NCI-H524 treated with DMSO at 0.1 percent for 48 hours (cell line): ENCODE results near the gene GAGE12G.
"Not testable (repeated sequence)": the region's sequence is repeated elsewhere in the genome, so short reads cannot be mapped to it uniquely, and the experiment has no call there.

Experiments
- DNase-seq: peaks from one replicate; lab custom pipeline; 2025; lab: John Stamatoyannopoulos, UW

GAGE12G gene

GRCh38 chrX:49570100-49570499, at the start of gene GAGE12G:
Gene GAGE12G (plus strand): TSS chrX:49570400. CDS start chrX:49571555, 1,155 bp downstream.
- not testable (repeated sequence) for DNase-seq

DNA sequence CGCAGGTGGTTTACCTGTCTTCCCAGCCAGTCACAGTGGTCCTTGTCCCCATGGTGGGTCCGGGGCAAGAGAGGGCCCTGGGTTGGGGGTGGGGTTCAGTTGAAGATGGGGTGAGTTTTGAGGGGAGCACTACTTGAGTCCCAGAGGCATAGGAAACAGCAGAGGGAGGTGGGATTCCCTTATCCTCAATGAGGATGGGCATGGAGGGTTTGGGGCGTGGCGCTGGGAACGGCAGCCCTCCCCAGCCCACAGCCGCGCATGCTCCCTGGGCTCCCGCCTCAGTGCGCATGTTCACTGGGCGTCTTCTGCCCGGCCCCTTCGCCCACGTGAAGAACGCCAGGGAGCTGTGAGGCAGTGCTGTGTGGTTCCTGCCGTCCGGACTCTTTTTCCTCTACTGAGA, 38.3 kb upstream of the GAGE12G start, which contains the start of gene GAGE12C:
Gene GAGE12C, plus strand, starts transcription at position 301 of the 400 bp plus-strand sequence. CDS start 1,155 bp downstream, outside the sequence.
- DNase-seq = not testable (repeated sequence)

- not testable (repeated sequence) for DNase-seq
Observed at GRCh38 chrX:49541433-49541832, 28.8 kb upstream of the GAGE12G start, which contains the start of gene GAGE12D. Gene GAGE12D (plus strand): TSS chrX:49541733. CDS start chrX:49542888, 1,155 bp downstream.

DNA sequence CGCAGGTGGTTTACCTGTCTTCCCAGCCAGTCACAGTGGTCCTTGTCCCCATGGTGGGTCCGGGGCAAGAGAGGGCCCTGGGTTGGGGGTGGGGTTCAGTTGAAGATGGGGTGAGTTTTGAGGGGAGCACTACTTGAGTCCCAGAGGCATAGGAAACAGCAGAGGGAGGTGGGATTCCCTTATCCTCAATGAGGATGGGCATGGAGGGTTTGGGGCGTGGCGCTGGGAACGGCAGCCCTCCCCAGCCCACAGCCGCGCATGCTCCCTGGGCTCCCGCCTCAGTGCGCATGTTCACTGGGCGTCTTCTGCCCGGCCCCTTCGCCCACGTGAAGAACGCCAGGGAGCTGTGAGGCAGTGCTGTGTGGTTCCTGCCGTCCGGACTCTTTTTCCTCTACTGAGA, 19.2 kb upstream of the GAGE12G start, which contains the start of gene GAGE12E:
Gene GAGE12E, plus strand, starts transcription at position 301 of the 400 bp plus-strand sequence. CDS start 1,155 bp downstream, outside the sequence.
- DNase-seq = not testable (repeated sequence)

- DNase-seq = not testable (repeated sequence)
Observed at GRCh38 chrX:49560542-49560941, 9.7 kb upstream of the GAGE12G start, which contains the start of gene GAGE12F. Gene GAGE12F (plus strand): TSS chrX:49560842. CDS start chrX:49561997, 1,155 bp downstream.

DNA sequence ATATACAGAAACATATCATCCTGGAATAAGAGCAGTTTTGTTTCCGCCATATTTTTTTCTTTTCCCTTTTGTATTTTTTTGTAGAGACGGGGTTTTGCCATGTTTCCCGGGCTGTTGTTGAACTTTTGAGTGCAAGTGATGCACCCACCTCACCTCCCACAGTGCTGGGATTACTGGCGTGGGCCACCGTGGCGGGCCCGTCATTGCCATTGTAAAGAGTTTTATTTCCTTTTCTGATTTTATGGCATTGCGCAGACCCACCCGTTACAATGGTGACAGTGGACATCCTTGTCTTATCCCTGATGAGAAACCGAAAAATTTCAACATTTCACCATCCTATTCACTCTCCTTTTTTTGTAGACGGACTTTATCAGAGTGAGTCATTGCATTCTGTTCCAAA, 1.5 kb upstream of the GAGE12G start:
- DNase-seq = not testable (repeated sequence)

GRCh38 chrX:49569152-49569551, 1.0 kb upstream of the GAGE12G start:
- DNase-seq = not testable (repeated sequence)

- DNase-seq = not testable (repeated sequence)
Observed at GRCh38 chrX:49579649-49580048, 9.4 kb downstream of the GAGE12G start, which contains the start of gene GAGE12H. Gene GAGE12H (plus strand): TSS chrX:49579949. CDS start chrX:49581104, 1,155 bp downstream.

DNA sequence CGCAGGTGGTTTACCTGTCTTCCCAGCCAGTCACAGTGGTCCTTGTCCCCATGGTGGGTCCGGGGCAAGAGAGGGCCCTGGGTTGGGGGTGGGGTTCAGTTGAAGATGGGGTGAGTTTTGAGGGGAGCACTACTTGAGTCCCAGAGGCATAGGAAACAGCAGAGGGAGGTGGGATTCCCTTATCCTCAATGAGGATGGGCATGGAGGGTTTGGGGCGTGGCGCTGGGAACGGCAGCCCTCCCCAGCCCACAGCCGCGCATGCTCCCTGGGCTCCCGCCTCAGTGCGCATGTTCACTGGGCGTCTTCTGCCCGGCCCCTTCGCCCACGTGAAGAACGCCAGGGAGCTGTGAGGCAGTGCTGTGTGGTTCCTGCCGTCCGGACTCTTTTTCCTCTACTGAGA, 19.0 kb downstream of the GAGE12G start, which contains the start of gene GAGE2A:
Gene GAGE2A, plus strand, starts transcription at position 301 of the 400 bp plus-strand sequence. CDS start 1,155 bp downstream, outside the sequence.
- not testable (repeated sequence) for DNase-seq

GRCh38 chrX:49589769-49590478, 19.7 kb downstream of the GAGE12G start:
- DNase-seq = not testable (repeated sequence)

- DNase-seq = not testable (repeated sequence)
Observed at GRCh38 chrX:49590488-49590887, 20.3 kb downstream of the GAGE12G start.

GRCh38 chrX:49598720-49599119, 28.5 kb downstream of the GAGE12G start, which contains the start of gene GAGE1:
Gene GAGE1 (plus strand): TSS chrX:49599020. CDS start chrX:49600175, 1,155 bp downstream.
- DNase-seq = not testable (repeated sequence)

DNA sequence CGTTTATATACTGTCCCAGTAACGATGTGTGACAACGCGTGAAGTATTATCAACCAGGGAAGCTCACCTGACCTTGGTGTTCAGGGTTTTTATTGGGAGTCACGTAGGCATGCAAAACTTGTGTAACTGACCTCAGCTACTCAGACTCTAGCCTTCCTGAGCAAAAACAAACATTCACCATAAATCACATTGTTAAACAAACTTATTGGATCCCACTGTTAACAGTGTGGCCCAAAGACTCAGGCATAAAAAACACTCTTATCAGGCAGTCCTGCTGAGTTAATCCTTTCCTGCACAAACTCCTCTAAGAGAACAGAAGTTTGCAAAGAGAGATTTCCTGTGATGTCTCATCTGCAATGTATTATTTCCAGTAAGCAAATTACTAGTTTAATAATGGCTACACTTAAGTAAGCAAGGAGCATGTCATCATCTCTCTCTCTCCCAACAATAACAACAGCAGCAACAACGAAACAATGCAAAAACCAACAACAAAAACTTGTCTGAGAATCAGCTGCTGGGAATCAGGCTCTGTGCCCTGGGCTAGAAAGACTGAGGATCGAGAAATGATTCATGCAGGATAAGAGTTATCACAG, 40.6 kb downstream of the GAGE12G start:
- no peak for DNase-seq

DNA sequence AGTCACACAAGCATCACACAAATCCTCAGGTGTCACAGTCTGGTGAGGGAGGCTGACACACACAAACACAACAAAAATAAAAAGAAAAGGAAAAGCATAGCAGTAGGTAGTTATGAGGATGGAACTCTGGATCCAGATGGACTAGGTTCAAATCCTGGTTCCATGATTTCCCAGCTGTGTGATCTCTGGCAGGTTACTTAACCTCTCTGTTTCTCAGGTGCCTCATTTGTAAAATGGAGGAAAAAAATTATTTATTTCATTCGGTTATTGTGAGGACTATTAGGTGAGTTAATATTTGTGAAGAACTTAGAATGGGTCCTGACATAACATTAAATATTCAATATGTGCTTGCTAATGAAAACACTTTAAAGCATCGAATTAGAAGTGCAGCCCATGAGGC, 48.4 kb downstream of the GAGE12G start:
- DNase-seq = no peak
